Skeletal muscle cell (primary cell): Measurements from ENCODE around the gene FAM168B.
A peak's percentile ranks its signal among the peaks of the same experiment; 100 is the strongest.
"Not testable (repeated sequence)": the region's sequence is repeated elsewhere in the genome, so short reads cannot be mapped to it uniquely, and the experiment has no call there.

ENCODE experiments used
- DNase-seq: peaks from one replicate; pipeline ENCODE4 v3.0.0-alpha.2; 2010; ENCODE audit warnings: low read depth
- H3K4me3 ChIP-seq: 2 replicates; pipeline ENCODE4 v1.5.1; 2011; ENCODE audit warnings: low read depth, mild to moderate bottlenecking, control low read depth, low read length, moderate library complexity

FAM168B gene, protein sequence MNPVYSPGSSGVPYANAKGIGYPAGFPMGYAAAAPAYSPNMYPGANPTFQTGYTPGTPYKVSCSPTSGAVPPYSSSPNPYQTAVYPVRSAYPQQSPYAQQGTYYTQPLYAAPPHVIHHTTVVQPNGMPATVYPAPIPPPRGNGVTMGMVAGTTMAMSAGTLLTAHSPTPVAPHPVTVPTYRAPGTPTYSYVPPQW

DNA sequence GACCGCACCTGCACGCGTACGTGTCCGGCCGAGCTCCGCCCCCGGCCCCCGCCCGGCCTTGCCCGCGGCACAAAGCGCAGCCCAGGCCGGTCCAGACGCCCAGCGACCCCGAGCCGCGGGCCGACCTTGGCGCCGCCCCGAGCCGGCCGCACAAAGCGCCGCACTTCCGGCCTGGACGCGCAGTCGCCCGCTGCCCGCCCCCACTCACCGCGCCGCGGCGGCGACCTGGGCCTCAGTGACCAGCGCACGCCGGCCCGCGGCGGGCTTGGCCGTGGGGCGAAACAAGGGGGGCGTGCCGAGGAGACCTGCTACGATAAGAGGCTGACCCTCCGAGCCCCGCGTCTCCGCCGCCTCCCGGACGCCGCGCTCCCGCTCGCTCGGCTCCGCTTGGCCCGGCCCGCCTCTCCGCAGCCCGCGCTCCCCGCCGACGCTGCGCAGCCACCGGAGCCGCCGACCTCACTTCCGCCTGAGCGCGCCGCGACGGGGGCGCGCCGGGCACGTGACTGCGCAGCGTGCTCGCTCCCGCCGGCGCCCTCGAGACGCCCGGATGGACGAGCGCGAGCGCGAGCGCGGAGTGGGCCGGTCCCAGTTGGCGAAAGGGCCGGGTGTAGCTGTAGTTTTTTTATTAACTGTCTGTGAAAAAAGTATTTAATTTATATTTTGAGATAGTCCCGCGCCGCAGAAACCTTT is at the start of gene FAM168B:
TSS of gene FAM168B (minus strand) at position 455 of the 690 bp plus-strand sequence. CDS start 10,814 bp downstream, outside the sequence.
- DNase-seq, result peak; percentile 63
- H3K4me3 ChIP-seq, result peak within 1 kb of the TSS; percentile 80

DNA sequence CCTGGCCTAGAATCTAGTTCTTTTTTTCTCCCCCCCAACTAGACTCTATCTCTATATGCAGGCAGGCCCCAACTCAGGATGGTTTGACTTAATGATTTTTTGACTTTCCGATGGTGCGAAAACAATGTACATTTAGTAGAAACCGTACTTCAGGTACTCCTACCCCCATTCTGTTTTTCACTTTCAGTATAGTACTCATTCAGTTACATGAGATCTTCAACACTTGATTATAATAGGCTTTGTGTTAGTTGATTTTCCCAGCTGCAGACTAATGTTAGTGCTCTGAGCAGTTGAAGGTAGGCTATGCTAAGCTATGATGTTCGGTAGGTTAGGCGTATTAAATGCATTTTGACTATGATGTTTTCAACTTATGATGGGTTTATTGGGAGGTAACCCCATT is 49.6 kb upstream of the FAM168B start:
- no peak overlapping the region for H3K4me3 ChIP-seq
- no peak for DNase-seq

DNA sequence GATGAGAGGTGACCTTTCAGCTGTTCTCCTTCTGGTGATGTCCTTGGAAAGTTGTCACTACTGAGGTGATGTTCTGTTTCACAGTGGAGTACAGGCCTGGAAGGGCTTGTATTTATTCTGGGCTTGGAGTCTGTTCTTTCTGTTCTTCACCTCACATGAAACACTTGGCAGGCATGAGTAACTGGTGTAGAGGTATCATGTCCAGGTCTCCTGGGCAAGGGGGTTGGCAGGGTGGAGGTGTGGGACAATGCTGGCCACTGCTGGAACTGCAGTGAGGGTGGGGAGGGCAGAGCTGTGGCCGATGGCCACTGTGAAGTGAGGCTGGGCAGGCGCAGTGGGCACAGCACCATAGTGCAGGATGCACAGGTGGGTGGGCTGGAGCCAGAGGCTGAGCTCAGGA is 47.3 kb upstream of the FAM168B start:
- H3K4me3 ChIP-seq, result no peak overlapping the region
- no peak for DNase-seq

DNA sequence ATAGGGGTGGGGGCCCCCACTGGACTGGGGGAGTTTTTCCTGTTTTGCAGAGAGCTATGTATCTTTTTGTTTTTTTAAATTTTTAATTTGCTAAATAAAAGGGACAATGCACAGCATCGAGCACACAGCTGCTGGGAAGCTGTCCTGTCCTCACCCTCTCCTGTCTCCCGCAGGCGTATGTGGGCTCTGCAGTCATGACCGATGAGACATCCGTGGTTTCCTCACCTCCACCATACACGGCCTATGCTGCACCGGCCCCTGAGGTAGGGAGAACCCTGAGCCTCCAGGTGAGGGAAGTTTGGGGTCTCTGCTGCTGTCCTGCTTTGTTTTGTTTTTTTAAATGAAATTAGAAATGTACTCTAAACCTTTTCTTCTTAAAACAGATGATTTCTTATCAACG is 39.5 kb upstream of the FAM168B start:
- H3K4me3 ChIP-seq, result no peak overlapping the region
- no peak for DNase-seq

DNA sequence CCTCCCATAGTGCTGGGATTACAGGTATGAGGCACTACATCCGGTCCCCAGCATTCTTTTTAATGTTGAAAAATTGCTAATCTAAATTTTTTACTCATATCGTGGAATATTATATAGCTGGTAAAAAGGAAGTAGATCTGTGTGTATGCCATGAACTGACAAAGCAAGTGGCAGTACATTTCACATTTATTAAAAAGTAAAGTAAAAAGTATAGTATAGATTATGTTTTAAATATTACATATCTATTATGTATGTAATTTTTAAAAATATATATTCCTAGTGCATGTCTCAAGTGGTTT is 37.0 kb upstream of the FAM168B start:
- no peak overlapping the region for H3K4me3 ChIP-seq
- no peak for DNase-seq

DNA sequence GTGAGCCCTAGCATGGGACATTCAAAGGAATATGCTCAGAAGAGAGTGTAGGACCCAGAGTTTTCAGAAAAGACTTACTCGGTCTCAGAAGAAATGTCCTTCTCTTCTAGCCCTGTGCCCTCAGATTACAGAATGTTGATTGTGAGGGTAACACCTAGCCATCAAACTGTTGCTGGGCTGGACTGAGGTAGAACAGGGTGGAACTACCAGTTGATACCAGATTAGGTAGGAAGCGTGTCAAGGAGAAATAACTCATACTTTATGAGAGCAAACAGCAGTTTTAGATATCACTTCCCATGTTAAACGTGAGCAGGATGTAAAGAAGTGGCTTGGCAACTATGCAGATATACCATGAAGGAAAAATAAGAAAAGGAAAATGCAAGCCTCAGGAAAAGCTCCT is 34.7 kb upstream of the FAM168B start:
- no peak overlapping the region for H3K4me3 ChIP-seq
- DNase-seq, result no peak

DNA sequence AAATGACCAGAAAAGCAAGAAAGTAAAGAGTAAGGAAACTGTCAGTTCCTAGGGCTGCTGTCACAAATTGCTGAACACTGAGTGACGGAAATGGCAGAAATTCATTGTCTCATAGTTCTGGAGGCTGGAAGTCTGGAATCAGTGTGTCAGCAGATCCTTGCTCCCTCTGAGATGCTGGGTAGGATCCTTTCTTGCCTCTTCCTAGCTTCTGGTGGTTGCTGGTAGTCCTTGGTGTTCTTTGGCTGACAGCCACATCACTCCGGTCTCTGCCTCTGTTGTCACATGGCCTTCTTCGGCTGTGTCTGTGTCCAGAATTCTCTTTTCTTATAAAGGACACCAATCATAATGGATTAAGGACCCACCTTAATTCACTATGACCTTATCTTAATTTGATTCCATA is 33.8 kb upstream of the FAM168B start:
- no peak overlapping the region for H3K4me3 ChIP-seq
- DNase-seq, result no peak

DNA sequence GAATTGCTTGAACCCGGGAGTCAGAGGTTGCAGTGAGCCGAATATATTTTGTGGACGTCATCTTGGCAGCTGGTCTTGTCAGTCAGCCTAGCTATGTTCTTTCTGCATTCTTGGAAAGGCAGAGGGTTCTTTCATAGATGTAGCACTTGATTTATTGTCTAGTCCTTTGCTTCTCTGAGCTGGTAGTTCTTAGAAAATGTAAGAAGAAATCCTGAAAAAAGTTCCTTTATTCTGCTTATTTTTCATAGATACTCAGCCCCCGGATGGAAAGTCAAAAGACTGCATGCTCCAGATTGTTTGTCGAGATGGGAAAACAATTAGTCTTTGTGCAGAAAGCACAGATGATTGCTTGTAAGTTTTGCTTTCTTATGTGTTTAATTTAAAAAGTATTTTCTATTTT is 33.2 kb upstream of the FAM168B start:
- DNase-seq, result no peak
- H3K4me3 ChIP-seq, result no peak overlapping the region

DNA sequence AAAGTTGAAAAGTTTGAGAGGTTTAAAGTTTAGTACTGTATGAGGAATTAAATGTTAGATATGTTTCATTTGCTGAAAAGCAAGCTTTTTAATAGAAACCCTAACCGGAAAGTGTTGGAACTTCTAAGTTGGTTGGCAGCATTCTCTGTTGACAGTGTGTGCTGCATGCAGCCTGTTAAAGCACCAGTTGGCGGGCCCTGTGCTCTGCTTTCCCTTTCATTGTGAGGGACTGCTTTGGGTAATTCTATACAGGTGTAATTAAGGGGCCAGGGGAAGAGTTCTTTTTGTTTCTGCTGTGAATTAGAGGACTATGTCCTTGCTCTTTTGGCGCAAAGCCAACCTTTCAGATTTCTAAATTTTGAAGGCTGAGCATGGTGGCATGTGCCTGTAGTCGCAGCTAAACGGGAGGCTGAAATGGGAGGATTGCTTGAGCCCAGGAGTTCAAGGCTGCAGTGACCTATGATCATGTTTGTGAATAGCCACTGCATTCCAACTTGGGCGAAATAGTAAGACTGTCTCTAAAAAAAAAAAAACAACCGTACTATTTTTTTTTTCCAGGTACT is 32.0 kb upstream of the FAM168B start:
- DNase-seq, result no peak
- H3K4me3 ChIP-seq, result no peak overlapping the region

DNA sequence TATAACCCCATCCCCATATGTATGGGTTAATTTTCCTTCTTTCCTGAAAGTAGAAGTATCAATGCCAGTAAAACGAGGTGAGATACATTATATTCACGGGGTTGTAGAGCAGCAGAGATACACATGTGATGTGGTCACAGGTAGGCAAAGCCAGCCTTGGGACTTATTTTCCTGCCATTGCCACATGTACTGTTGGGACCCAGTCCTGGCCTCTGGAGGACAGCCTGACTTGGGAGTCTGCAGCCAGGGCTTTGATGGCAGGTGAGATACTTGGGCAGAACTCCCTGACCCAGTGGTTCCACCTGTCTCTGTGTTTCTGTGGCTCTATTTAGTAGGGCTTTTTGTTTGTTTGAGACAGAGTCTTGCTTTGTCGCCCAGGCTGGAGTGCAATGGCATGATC is 29.9 kb upstream of the FAM168B start:
- H3K4me3 ChIP-seq, result no peak overlapping the region
- no peak for DNase-seq

DNA sequence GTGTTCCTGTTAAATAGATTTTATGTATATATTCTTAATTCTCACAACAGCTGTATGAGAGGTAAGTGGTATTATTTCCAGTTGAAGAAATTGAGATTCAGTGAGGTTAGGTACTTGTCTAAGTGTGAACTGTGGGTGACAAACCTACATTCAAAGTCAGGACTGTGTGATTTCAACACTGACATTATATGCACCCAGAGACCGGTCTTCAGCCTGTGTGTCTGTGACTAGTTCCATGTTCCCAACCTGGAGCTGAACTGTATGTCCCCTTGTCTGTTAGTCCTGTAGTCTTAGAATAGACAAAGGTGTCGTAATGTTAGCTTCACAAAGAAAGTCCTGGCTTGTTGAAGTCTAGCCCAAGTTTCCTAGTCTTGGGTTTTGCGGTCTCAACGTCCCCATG is 29.2 kb upstream of the FAM168B start:
- no peak overlapping the region for H3K4me3 ChIP-seq
- DNase-seq, result no peak

DNA sequence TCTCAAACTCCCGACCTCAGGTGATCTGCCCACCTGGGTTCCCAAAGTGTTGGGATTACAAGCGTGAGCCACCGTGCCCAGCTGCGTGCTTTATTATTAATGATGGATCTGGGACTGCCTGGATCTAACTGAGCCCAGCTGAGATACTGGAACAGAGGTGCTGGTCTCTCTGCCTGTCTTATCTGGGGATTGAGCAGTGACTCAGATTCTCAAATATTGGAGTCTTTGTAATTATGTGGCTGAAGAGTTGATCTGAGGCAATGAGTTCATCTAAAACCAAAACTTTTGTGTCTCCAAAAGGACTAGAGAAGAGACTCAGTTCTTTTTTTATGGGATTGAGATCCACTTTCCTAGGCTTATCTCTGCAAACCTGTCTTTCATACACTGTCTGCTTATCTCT is 28.2 kb upstream of the FAM168B start:
- H3K4me3 ChIP-seq, result no peak overlapping the region
- no peak for DNase-seq

DNA sequence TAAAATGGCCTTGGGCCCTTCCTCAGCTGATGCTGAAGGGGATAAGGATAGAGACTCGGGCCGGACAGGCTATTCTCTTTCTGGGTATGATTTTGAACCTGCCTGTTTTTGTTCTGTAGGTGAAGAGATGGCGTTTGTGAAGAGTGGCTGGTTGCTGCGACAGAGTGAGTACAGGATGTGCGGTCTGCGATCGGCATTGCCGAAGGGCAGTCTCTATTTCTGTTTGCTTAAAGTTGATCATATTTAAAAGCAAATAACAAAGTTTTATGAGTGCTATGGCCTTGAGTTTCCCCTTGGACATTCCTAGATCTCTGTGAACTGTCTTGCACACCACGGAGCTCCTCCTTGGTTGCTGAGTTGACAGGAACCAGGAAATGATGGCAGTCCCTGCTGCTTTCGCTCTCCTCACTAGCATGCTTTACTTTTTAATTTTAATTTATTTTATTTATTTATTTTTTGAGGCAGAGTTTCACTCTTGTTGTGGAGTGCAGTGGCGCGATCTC is 27.6 kb upstream of the FAM168B start:
- H3K4me3 ChIP-seq, result no peak overlapping the region
- no peak for DNase-seq

DNA sequence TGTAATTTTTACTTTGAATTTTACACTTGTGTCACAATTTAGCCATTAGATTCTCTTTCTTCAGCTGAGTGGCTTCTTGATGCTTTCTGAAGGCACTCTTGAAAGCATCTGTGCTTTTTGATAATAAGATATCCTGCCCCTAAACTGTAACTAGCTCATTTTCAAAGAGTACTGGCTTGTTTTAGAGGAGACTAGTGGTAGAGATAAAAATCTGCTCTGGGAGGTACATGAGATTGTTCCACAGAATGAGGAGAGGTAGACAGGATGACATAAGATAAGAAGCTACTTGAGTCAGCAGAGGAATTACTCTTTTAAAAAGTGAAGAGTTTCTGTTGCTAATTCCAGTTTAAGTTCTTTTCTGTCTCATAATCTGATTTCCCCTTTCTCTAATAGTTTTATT is 22.5 kb upstream of the FAM168B start:
- no peak overlapping the region for H3K4me3 ChIP-seq
- DNase-seq, result no peak

DNA sequence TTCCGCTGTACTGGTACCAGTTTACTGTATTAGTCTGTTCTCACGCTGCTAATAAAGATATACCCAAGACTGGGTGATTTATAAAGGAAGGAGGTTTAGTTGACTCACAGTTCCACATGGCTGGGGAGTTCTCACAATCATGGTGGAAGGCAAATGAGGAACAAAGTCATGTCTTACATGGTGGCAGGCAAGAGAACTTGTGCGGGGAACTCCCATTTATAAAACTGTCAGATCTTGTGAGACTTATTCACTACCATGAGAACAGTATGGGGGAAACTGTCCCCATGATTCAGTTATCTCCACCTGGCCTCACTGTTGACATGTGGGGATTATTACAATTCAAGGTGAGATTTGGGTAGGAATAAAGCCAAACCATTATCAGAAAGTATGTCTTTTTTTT is 21.7 kb upstream of the FAM168B start:
- not testable (repeated sequence) for DNase-seq

DNA sequence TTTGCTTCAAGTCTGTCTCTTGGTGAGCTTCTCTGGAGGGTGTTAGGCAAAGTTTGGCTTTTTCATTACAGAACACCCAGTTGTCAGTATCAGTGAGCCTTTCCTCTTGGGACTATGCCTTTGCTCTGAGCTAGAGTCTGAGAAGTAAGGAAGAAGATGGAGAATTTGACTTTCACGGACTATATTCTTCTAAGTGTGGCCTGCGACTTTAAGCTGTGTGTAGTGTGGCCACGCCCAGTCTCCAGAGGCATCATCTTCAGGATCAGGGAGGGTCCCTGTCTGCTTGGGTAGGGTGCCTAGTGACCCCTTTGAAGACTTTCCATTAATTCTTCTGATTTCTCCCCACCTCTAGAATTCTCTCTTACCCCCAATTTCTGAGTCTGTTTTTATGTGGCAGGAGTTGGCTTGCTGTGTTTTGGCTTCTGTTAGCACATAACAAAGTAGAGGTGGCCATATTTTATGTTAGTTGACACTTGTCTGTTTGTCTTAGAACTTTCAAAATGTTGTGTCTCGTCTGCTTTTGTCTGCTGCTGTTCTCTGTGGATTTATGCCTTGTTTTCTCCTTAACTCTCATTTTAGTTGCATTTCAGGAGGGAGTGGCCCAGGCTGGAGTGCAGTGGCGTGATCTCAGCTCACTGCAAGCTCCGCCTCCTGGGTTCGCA is 20.4 kb upstream of the FAM168B start:
- H3K4me3 ChIP-seq, result no peak overlapping the region
- DNase-seq, result no peak

More for the DNA sequence above, 21.7 kb upstream of the FAM168B start:
- H3K4me3 ChIP-seq, result not testable (repeated sequence)

DNA sequence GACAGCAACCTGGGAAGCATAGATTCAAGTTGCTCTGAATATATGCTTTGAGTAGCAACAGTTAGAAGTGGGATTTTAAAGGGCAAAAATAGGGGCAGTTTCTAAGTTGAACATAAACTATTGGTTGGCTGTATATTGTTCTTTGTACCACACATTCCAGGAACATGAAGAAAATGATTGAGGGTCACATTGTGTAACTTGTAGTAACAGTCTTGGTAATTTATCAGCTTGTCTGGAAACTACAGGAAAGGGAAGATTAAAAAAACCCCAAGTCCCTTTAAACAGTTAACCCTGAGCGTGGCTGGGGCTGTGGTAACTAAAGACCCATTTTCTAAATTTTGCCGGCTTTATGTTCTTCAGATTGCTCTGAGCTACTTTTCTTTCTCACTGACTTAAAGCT is 19.3 kb upstream of the FAM168B start:
- DNase-seq, result no peak
- H3K4me3 ChIP-seq, result no peak overlapping the region

DNA sequence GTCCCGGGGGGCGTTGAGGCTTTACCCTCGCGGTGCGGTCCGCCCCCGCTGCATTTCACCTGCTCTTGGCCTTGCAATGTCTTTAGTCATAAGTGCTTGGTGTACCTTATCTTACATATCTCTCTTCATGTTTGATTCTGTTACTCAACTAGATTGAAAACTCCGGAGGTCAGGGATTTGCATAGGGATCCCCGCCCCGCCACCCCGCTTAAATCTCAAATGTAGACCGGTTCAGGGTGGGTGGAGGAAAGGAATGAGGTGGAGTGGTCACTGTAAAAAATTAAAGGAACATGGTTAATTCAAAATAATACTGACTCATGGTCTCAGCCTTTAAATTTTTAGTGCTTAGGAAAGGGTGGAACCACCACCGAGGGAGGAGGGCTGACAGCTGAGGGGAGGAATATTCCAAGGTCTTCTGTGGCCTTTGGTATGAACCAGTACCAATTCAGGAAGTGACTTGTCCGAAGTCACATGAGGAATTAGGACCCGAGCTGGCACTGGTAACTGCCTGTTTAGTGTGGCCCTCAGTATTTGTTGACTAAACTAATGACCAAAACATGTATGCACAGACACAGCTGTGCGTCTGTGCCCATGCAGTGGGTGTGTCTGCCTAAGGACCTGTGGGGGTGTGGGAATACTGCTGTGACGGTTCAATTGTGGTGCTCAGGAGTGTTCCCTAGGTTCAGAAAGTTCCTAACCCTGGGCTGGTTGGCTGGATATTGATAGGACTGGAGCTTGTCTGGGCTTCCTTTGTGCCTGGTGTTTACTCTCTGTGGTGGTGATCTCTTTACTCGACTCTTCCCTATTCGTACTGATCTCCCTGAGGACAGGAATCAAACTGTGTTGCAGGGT is 12.9 kb upstream of the FAM168B start:
- DNase-seq, result no peak
- H3K4me3 ChIP-seq, result peak overlapping the region; percentile 97

DNA sequence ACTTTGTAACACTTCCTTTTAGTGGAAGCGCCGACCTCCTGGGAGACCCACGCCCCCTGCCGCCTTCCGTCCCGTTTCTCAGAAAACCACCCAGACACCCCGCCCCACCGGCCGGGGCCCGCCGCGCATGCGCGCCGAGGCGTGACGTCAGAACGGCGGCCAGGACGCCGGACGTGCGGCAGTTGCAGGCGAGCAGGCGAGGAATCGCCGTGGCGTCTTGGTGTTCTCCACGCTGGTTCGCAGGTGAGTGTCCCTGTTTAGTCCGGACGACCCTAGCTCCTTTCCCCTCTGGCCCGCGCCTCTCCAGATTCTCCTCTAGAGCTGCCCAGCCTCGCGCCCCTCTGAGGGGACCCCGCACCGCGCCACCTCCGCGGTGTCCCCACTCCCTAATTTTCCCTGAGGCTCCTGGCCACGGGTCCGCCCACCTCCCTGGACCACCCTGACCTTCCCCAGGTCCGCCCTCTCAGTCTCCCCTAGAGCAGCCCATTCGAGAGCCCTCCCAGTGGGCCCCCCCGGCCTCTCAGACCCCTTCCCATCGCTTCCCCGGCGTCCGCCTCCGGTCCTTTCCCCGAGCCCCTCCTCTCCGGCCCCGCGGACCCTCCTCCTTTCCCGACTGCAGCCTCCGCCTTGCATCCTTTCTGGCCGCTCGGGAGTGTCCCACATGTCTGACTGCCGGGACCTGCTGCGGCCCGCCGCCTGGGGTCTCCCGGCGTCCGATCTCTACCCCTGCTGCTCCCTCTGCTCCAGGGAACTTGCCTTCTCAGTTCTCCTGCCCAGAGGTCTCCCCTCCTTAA is 12.1 kb upstream of the FAM168B start, which contains the start of gene PLEKHB2:
TSS of gene PLEKHB2 (plus strand) at position 181 of the 794 bp plus-strand sequence. CDS start 15,606 bp downstream, outside the sequence.
- peak; percentile 60 for DNase-seq
- H3K4me3 ChIP-seq, result peak within 1 kb of the TSS; percentile 97
